Thymus (tissue), 11 donors: ENCODE data around the gene KLF1. TPM values are rescaled to one million over a fixed set of nuclear protein-coding genes. Genes with fewer than 3 reads are reported as not detected.

Experiments
- DNase-seq, 9 donors: peaks; one replicate each; pipeline ENCODE4 v3.0.0-alpha.2; 2013; ENCODE audit warnings: low spot score in 9 of 9, low read depth in 6 of 9, missing footprints in 1 of 9
- H3K27ac ChIP-seq, 2 donors: one replicate each; pipeline ENCODE4 v1.5.1; 2013; ENCODE audit warnings: control low read depth in 1 of 2, low read depth in 1 of 2, low read length in 1 of 2, mild to moderate bottlenecking in 1 of 2, moderate library complexity in 1 of 2
- H3K27me3 ChIP-seq, 2 donors: one replicate each; pipeline ENCODE4 v1.5.1; 2013; ENCODE audit warnings: low read length in 1 of 2; ENCODE audit not compliant: control insufficient read depth in 2 of 2, insufficient read depth in 1 of 2
- H3K36me3 ChIP-seq, 2 donors: one replicate each; pipeline ENCODE4 v1.5.1; 2013; ENCODE audit warnings: low read length in 1 of 2, mild to moderate bottlenecking in 1 of 2, moderate library complexity in 1 of 2; ENCODE audit not compliant: control insufficient read depth in 2 of 2, insufficient read depth in 2 of 2
- H3K4me1 ChIP-seq, 2 donors: one replicate each; pipeline ENCODE4 v1.5.1; 2013; ENCODE audit warnings: low read length in 2 of 2; ENCODE audit not compliant: control insufficient read depth in 2 of 2, insufficient read depth in 2 of 2
- H3K4me3 ChIP-seq, 2 donors: one replicate each; pipeline ENCODE4 v1.5.1; 2013; ENCODE audit warnings: low read length in 2 of 2, control low read depth in 1 of 2, mild to moderate bottlenecking in 1 of 2
- H3K9me3 ChIP-seq, 2 donors: one replicate each; pipeline ENCODE4 v1.5.1; 2013; ENCODE audit warnings: low read length in 1 of 2, mild to moderate bottlenecking in 1 of 2; ENCODE audit not compliant: control insufficient read depth in 2 of 2, insufficient read depth in 1 of 2
- WGBS: extraction: QIAGEN DNeasy Blood & Tissue Kit; methylation state at CpG from one replicate; pipeline ENCODE4 v1.1.7; 2013; 5-methylcytosine and 5-hydroxymethylcytosine counted together
- polyA plus RNA-seq: library from polyadenylated mRNA; stranded (reverse); fragments of 200-250 nt; gene quantifications from one replicate; pipeline ENCODE4 v1.2.3, GENCODE V29; 2013
- total RNA-seq: library from RNA; stranded (reverse); fragments of 120-200 nt; gene quantifications from one replicate; pipeline ENCODE4 v1.2.4, GENCODE V29; 2013
- donor health status: healthy.

KLF1 gene
- total and polyA plus RNA-seq, 2 donors: 0.09 to 2.5 TPM

DNA sequence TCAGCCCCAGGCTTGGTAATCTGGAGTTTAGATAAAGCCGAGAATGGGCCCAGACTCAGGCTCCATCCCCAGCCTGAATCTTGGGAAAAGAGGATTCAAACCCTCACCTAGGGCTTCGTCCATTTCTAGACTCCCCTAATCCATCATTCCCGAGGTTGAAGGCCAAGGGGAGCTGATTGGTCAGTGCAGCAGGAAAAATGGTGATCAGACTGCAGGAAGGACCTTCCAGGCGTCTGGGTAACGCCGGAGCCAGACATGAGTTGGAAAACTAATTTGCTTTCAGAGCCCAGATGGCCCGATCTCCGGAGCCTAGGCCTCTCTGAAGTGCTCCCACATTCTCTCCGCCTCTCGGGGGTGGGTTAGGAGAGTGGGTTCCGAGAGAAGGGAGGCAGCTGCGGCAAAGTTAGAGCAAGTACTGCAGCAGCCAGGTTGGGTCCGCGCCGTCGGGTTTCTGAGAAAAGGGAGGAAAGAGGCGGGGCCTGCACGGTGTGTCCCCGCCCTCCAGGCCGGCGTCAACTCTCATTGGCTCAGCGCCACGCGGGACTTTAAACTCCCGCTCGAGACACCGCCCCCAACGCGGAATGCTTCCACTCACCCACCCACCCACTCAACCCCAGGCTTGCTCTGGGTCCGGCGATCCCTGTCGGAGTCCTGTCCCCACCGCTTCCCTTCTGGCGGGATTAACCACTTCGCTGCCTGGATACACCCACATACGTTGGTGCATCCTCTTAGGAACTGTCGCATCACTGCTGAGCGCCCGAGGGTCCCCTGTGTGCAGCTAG lies 51.8 kb downstream of the KLF1 start:
- DNase-seq: peak in 1 of 9 donors; percentile 26
- 16% methylated on average over 39 of the region's 39 CpGs for WGBS
- peaks cover 2 to 18% of the 10 kb centered on the region in 2 donors for H3K4me1 ChIP-seq
- no peaks in the 10 kb centered on the region for H3K36me3 ChIP-seq
- H3K4me3 ChIP-seq: no peak overlapping the region
- H3K9me3 ChIP-seq: peaks cover 1 to 12% of the 10 kb centered on the region in 2 donors
- H3K27me3 ChIP-seq: peaks cover 73 to 97% of the 10 kb centered on the region in 2 donors
- no peak overlapping the region for H3K27ac ChIP-seq

DNA sequence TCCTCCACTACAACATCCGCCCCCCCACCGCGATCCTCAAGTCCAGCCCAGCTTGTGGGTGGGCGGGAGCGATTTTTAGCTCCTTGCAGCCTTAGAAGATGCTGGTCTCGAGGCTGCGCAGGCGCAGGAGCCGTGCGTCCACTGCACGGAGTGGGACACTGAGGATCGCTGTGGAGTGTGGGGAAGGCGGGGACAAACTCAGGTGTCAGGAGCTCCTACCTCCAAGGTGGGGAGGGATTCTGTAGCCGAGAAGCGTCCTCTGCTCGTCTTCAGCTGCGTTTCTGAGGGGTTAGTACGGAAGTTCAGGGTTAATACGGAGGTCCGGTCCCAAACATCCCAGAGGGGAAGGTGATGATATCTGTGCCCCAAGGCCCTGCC lies 52.4 kb downstream of the KLF1 start, which contains the start of gene RTBDN:
RTBDN (minus strand) TSS at position 14 of the 378 bp plus-strand sequence. CDS start 4,600 bp downstream, outside the sequence.
- no peaks in the 10 kb centered on the region for H3K36me3 ChIP-seq
- whole genome bisulfite sequencing: 12% methylated on average over 20 of the region's 20 CpGs
- no peak within 1 kb of the TSS for H3K27ac ChIP-seq
- peaks cover 69 to 97% of the 10 kb centered on the region in 2 donors for H3K27me3 ChIP-seq
- peaks cover 2 to 18% of the 10 kb centered on the region in 2 donors for H3K4me1 ChIP-seq
- peaks cover 3 to 11% of the 10 kb centered on the region in 2 donors for H3K9me3 ChIP-seq
- peak within 1 kb of the TSS in 1 of 2 donors; percentile 50 for H3K4me3 ChIP-seq
- DNase-seq: no peak

Other genes starting within 250 kb of the KLF1 start
- gene MAN2B1, start 220.5 kb downstream of the KLF1 start, total RNA-seq: 25.3 TPM
- 49.1 TPM for gene MAN2B1, start 220.5 kb downstream of the KLF1 start, polyA plus RNA-seq
- gene WDR83, start 220.4 kb downstream of the KLF1 start, total RNA-seq: 13.2 TPM
- gene WDR83, start 220.4 kb downstream of the KLF1 start, polyA plus RNA-seq: 19.6 TPM
- gene DHPS, start 205.3 kb downstream of the KLF1 start, total RNA-seq: 97.3 TPM
- gene DHPS, start 205.3 kb downstream of the KLF1 start, polyA plus RNA-seq: 74.3 TPM
- gene GNG14, start 199.2 kb downstream of the KLF1 start, total RNA-seq: not detected
- 0.14 TPM for gene GNG14, start 199.2 kb downstream of the KLF1 start, polyA plus RNA-seq
- gene FBXW9, start 190.6 kb downstream of the KLF1 start, total RNA-seq: 6.2 TPM
- gene FBXW9, start 190.6 kb downstream of the KLF1 start, polyA plus RNA-seq: 6.5 TPM
- 10.9 TPM for gene TNPO2, start 163.3 kb downstream of the KLF1 start, total RNA-seq
- gene TNPO2, start 163.3 kb downstream of the KLF1 start, polyA plus RNA-seq: 28.3 TPM
- 268 TPM for gene TRIR, start 152.5 kb downstream of the KLF1 start, total RNA-seq
- 290 TPM for gene TRIR, start 152.5 kb downstream of the KLF1 start, polyA plus RNA-seq
- gene GET3, start 149.7 kb downstream of the KLF1 start, total RNA-seq: 67.2 TPM
- gene GET3, start 149.7 kb downstream of the KLF1 start, polyA plus RNA-seq: 50.0 TPM
- not detected for gene BEST2, start 135.4 kb downstream of the KLF1 start, total RNA-seq
- gene BEST2, start 135.4 kb downstream of the KLF1 start, polyA plus RNA-seq: 0.46 TPM
- 8.7 TPM for gene HOOK2, start 111.6 kb downstream of the KLF1 start, total RNA-seq
- 36.4 TPM for gene HOOK2, start 111.6 kb downstream of the KLF1 start, polyA plus RNA-seq
- gene JUNB, start 95.7 kb downstream of the KLF1 start, total RNA-seq: 121 TPM
- gene JUNB, start 95.7 kb downstream of the KLF1 start, polyA plus RNA-seq: 139 TPM
- 202 TPM for gene PRDX2, start 85.4 kb downstream of the KLF1 start, total RNA-seq
- gene PRDX2, start 85.4 kb downstream of the KLF1 start, polyA plus RNA-seq: 113 TPM
- 9.9 TPM for gene THSD8, start 85.1 kb downstream of the KLF1 start, total RNA-seq
- 4.1 TPM for gene THSD8, start 85.1 kb downstream of the KLF1 start, polyA plus RNA-seq
- gene RNASEH2A, start 80.6 kb downstream of the KLF1 start, total RNA-seq: 30.3 TPM
- 8.4 TPM for gene RNASEH2A, start 80.6 kb downstream of the KLF1 start, polyA plus RNA-seq
- 1.7 TPM for gene RTBDN, start 52.6 kb downstream of the KLF1 start, total RNA-seq
- 1.6 TPM for gene RTBDN, start 52.6 kb downstream of the KLF1 start, polyA plus RNA-seq
- gene MAST1, start 48.7 kb downstream of the KLF1 start, total RNA-seq: 0.38 TPM
- 0.91 TPM for gene MAST1, start 48.7 kb downstream of the KLF1 start, polyA plus RNA-seq
- 14.6 TPM for gene DNASE2, start 5.8 kb downstream of the KLF1 start, total RNA-seq
- 20.8 TPM for gene DNASE2, start 5.8 kb downstream of the KLF1 start, polyA plus RNA-seq
- gene GCDH, start 4.0 kb upstream of the KLF1 start, total RNA-seq: 21.9 TPM
- 33.6 TPM for gene GCDH, start 4.0 kb upstream of the KLF1 start, polyA plus RNA-seq
- gene SYCE2, start 32.1 kb upstream of the KLF1 start, total RNA-seq: 1.6 TPM
- gene SYCE2, start 32.1 kb upstream of the KLF1 start, polyA plus RNA-seq: 0.48 TPM
- 46.7 TPM for gene FARSA, start 46.5 kb upstream of the KLF1 start, total RNA-seq
- 33.6 TPM for gene FARSA, start 46.5 kb upstream of the KLF1 start, polyA plus RNA-seq
- gene CALR, start 51.4 kb upstream of the KLF1 start, total RNA-seq: 639 TPM
- 189 TPM for gene CALR, start 51.4 kb upstream of the KLF1 start, polyA plus RNA-seq
- gene RAD23A, start 58.7 kb upstream of the KLF1 start, total RNA-seq: 55.8 TPM
- 128 TPM for gene RAD23A, start 58.7 kb upstream of the KLF1 start, polyA plus RNA-seq
- 27.7 TPM for gene GADD45GIP1, start 70.0 kb upstream of the KLF1 start, total RNA-seq
- gene GADD45GIP1, start 70.0 kb upstream of the KLF1 start, polyA plus RNA-seq: 27.2 TPM
- 0.09 TPM for gene DAND5, start 82.4 kb upstream of the KLF1 start, total RNA-seq
- 0.09 TPM for gene DAND5, start 82.4 kb upstream of the KLF1 start, polyA plus RNA-seq
- 2.0 TPM for gene NFIX, start 108.3 kb upstream of the KLF1 start, total RNA-seq
- gene NFIX, start 108.3 kb upstream of the KLF1 start, polyA plus RNA-seq: 10.5 TPM
- gene LYL1, start 215.7 kb upstream of the KLF1 start, total RNA-seq: 8.3 TPM
- gene LYL1, start 215.7 kb upstream of the KLF1 start, polyA plus RNA-seq: 14.0 TPM
- gene TRMT1, start 229.5 kb upstream of the KLF1 start, total RNA-seq: 20.2 TPM
- 69.9 TPM for gene TRMT1, start 229.5 kb upstream of the KLF1 start, polyA plus RNA-seq
- 12.8 TPM for gene NACC1, start 231.1 kb upstream of the KLF1 start, total RNA-seq
- gene NACC1, start 231.1 kb upstream of the KLF1 start, polyA plus RNA-seq: 17.5 TPM